ENCODE measurements around the gene PANK4.

Gene PANK4

GRCh38 chr1:2544875-2545640 is 18.7 kb upstream of the PANK4 start:
- DNase-seq (ENCODE audit: low spot score), result no peak

DNA sequence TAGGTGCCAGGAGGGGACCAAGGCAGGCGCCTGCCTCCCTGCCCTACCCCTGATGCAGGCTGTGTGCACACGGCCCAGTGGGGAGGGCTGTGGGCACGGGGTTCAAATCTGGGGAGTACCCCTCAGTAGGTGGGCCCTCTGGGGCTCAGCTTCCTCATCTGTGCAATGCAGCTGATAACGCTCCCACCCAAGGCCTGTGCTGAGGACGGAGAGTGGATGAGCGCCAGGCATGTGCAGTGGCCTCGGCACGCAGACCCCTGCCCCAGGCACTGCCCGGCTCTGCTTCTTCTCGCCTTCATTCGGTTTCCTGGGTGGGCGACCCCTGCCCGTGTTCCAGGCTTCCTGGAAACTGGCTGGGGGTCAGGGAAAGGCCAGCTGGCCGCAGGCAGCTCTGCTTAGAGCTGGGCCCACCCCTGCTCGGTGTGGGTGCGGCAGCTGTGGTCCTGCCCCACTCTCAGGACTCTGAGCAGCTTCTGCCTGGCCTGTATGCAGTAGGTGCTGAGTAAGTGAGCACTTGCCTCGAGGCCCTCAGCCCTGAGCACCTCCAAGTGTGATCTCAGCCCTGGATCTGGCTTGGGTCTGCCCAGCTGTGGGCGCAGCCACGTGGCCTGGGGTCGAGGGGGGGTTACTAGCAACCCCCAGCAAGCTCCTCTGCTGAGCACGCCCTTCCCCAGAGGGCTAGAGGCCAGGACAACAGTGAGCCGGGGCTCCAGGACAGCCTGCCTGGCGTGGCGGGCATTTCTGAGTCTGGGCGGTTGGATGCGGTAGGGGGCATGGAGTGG is 17.9 kb upstream of the PANK4 start:
- no peak for DNase-seq (ENCODE audit: low spot score)

DNA sequence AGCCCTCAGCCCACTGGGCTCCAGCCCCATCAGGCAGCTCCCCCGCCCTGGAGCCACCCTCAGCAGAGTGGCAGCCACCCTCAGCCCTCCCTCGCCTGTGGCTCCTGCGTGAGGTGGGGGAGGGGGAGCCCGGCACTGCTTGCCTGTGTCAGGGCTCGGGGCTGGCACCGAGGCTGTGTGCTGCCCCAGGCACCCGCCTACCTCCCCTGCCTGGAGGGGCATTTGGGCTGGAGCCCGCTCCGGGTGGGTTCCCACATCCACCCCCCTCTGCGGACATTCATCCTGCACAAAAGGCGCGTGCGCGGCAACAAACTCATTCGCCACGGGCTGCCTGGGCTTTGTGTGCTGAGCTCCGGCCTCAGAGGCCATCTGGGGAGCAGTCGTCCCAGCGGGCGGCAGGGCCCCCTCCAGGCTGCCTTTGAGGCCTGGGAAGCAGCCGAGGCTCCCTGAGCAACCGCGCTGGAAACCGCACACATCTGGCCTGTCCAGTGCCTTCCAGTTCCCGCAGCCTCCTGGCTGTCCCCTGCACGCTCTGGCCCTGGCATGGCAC is 17.2 kb upstream of the PANK4 start:
- DNase-seq (ENCODE audit: low spot score), result no peak

DNA sequence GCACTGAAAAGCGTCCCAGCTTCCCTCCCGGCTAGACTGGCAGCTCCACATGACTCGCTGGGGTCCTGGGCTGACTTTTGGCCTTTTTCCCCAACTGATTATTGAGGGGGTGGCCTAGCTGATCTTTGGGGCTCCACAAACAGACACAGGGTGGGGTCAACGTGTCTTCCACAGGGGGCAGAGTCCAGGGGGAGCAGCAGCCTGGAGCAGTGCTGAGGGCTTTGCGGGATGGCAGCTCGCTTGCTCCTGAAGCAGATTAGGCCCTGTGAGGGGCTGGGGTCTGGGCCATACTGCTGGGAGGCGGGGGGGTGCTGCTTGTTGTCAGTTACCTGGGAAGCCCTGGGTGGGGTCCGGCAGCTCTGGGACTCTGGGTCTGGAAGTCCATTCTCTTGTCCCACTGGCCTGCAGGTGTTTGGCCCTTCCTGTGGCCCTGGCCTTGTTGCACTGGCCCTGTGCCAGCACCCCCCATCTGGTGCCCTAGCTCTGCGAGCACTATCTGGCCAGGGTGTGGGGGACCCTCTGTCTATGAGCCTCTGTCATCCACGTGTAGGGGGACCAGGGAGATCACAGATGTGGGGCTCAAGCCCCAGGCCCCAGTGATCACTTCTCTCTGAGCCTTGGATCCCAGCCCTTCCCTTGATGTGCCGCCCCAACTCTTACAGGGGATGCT is 16.0 kb upstream of the PANK4 start:
- DNase-seq (ENCODE audit: low spot score), result no peak

DNA sequence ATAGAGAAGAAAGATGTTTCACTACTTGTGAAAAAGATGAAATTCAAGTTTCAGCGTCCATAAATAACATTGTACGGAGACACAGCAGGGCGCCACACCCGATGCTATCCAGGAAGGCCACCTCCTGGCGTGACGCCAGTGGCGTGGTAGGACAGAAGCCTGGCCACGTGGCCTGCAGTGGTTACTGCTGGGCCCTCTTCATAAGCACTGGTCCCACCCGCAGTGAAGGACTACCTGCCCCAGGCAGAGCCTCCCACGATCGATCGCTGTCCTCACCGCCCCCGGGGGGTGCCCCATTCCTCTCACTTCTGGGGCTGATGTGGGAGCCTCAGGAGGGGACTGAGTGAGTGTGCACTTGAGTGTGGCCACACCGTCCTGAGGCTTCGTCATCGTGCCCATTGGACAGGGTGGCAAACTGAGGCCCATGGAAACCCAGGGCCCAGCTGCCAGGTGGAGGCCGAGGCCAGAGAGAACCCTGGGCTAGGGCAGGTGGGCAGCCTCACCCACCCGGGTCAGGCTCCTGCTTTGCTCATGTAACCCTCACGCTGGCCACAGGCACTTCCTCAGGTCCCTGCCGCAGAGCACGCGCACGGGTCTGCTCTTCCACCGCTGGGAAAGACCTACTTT is 15.3 kb upstream of the PANK4 start:
- DNase-seq (ENCODE audit: low spot score), result peak; percentile 53

- DNase-seq (ENCODE audit: low spot score), result no peak
These were observed 14.6 kb upstream of the PANK4 start for GRCh38 chr1:2540816-2541492.

GRCh38 chr1:2539312-2539907 is 13.0 kb upstream of the PANK4 start:
- no peak for DNase-seq (ENCODE audit: low spot score)

DNA sequence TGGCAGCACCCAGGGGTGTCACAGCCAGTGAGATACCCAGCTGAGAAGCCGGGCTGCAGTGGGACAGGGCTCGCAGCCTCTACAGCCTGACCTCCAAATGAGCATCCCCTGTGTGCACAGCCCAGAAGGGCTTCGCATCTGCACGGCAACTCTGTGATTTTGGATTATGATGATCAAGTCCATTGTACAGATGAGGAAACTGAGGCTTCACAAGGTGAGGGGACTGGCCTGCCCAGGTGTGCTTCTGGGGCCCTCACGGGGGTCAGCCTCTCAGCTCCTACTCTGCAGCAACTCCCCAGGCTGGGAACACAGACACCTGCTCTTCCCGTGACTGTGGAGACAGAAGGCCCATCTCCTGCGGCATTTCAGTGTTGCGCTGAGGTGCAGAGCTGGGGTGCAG is 12.5 kb upstream of the PANK4 start:
- DNase-seq (ENCODE audit: low spot score), result no peak

DNA sequence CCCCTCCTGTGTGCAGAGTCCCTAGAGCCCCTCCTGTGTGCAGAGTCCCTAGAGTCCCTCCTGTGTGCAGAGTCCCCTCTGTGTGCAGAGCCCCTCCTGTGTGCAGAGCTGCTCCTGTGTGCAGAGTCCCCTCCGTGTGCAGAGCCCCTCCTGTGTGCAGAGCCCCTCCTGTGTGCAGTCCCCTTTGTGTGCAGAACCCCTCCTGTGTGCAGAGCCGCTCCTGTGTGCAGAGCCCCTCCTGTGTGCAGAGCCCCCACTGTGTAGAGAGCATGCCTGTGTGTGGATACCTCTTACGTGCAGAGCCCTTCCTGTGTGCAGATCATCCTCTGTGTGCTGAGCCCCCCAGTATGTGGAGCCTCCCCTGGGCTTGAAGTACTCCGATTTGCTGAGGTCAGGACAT is 12.0 kb upstream of the PANK4 start:
- DNase-seq (ENCODE audit: low spot score), result no peak

GRCh38 chr1:2537784-2538115 is 11.4 kb upstream of the PANK4 start:
- no peak for DNase-seq (ENCODE audit: low spot score)

DNA sequence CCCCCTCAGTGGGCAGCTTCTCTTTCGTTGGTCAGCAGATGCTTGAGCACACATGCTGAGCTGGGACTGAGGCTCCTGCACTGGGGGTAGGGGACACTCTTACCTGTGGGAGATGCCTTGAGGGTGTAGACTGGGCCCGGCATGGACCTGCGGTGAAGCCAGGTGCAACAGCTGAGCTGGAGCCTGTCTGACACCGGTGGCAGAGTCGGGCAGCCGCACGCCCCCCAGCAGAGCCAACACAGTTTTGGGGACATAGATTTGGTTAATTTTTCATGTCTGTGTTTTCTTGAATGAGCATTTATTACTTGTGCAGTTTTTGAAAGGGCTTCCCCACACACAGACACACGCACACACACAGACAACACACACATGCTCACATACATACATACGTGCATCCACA is 9.6 kb upstream of the PANK4 start:
- DNase-seq (ENCODE audit: low spot score), result no peak

DNA sequence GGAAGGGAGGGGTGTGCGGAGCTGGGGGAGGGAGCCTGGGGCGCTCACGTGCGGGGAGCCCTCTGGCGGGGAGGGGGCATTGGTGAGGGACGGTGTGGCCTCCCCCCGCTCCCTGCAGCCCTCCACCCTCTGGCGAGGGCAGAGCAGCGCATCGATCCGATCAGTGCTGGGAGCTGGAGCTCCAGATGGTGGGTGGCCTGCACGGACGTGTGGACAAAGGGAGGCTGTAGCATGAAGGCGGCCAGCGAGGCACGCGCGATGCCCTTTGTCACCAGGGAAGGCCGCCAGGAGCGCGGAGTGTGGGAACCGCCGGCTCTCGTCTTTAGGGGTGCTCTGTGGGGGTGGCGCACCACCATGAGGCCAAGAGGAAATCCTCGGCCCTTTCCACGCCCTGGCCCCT is 9.1 kb upstream of the PANK4 start:
- DNase-seq (ENCODE audit: low spot score), result no peak

DNA sequence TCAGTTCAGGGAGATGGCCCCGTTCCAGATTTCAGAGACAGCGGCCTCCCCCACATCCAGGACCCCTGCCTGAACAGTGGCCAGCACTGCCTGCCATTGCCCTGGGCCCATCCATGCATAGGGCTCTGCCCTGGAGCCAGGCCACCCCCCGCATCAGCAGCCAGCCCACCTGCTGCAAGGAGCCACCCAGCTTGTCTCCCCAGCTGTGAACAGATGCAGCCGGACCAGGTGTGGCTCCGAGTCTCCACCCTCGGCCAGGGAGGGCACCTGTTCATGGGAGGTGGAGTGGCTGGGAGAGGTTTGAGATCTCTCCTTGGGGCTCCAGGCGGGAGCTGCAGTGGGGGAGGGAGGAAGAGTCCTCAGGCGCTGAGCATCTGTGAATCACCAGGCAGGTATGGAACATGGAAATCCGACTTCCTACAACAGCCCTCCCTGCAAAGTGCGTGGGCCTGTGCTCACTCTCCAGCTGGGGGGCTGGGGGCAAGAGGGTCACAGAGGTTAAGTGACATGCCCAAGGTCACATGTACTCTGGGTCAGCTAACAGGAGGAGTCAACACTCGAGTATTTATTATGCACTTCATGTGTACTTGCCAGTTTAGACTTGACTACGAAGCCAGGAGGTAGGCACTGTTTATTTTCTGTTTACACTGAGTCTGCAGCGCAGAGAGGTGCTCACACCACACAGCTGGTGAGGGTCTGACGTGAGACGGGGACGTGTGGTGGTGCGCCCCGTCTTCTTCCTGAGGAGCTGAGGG is 8.5 kb upstream of the PANK4 start:
- no peak for DNase-seq (ENCODE audit: low spot score)

DNA sequence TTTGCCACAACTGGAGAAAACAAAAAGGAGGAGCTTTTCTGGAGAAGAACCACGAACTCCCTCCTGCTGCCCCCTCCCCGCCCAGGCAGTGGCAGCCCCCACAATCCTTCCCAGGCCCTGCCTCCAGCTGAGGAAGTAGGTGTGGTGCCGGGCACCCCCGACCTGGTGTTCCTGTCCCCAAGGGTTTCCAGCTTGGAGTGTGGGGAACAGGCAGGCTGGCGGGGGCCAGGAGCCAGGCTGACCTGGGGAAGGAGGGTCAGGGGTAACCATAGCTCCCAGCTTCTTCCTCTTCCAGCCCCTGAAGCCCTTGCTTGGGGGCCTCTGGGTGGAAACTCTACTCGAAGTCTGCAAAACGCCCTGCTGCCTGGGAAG is 7.9 kb upstream of the PANK4 start:
- no peak for DNase-seq (ENCODE audit: low spot score)

GRCh38 chr1:2533365-2533764 is 7.0 kb upstream of the PANK4 start:
- no peak for DNase-seq (ENCODE audit: low spot score)

DNA sequence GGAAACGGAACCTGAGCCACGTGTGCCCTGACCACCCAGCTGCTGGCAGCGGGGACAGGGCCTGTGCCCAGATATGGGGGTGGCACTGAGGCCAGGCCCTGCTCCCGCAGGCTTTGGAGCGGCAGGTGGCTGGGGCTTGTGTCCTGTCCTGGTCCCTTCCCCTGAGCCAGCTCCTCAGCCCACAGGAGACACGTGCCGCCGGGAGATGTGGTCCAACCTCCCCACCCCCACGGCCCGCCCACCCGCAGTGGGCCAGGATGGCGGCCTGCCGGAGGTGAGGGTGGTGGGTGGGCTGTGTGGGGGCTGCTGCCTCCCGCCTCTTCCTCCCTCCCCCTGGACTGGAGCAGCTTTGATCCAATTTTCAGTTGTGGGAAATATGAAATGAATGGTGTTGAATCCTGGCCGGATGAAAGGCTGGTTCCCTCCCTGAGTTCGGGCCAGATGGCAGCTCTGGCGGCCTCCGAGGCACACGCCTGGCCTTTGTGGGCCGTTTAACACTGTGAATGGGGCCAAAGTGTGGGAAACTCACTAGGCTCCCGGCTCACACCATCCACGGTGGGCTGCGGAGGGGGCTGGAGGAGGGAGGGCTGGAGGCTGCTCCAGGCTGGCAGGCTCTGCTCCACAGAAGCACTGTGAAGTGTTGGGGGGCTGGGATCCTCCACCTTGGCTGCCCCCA is 6.2 kb upstream of the PANK4 start:
- DNase-seq (ENCODE audit: low spot score), result no peak

DNA sequence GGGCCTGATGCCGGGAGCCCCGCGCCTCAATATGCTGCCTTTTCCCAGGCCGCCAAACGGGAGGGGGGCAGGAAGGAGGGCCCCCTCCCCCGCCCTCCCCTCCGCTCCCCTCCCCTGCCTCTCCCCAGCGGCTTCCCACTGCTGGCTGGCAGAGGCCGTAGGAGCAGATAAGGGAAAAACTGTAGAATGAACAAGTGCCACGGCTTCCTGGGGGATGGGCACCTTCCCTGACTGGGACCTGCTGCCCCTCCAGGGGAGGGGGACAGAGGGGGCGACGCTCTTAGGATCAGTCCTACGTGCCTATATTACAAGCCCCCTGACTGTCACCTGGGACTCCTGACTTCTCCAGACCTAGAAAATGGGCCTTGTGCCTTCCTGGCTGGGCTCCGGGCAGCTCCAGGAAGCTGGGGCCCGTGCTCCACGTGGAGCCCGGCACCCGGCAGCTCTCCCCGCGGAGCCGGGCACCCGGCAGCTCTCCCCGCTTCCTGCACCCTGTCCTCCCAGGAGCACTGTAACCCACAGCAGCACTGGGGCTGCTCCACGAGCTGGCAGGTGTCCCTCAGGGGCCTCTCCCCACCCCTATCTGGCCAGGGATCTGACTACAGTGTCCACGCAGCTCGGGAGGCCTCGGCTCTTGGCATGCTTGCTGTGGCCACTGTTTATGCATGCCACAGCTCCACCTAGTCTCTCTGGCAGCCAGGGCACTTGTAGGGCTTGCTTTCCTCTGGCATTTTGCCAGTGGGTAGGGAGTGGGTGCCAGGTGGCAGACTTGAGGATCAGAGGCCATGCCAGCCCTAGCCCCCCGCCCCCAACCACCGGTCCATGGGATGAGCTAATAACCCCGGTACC is 4.3 kb upstream of the PANK4 start:
- peak; percentile 41 for DNase-seq (ENCODE audit: low spot score)

- DNase-seq (ENCODE audit: low spot score), result no peak
These were observed 3.6 kb upstream of the PANK4 start, which contains the start of gene HES5 for GRCh38 chr1:2529784-2530512. TSS of gene HES5 (minus strand) at chr1:2530263. CDS start at chr1:2530164, 99 bp downstream.
